GM19372 (cell line): Measurements from ENCODE around the gene MAGI2.

ENCODE experiments used
- ATAC-seq: cut with Tn5 transposase; IDR thresholded peaks from one replicate; pipeline ENCODE4 v1.9.1; 2021; ENCODE audit warnings: mild to moderate bottlenecking, low read depth, moderate library complexity; ENCODE audit not compliant: unreplicated experiment

The MAGI2 gene

GRCh38 chr7:78691584-78691983 is 761.9 kb downstream of the MAGI2 start:
- no peak for ATAC-seq

DNA sequence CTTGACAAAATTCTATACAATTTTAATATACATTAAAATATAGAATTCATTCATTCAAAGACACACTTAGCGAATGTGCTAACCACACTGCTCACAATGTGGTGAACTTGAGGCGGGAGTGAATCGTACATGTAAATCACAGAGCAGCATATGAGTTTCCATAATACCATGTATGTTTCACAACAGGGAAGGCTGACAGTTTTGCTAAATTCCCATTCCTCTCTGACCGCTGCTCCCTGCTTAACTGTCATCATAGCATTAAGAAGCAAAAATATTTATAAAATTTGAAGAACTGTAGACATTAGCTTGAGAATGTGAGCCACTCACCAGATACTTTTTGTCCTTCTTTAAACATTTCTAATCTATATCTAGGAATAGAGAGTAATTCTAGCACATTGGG is 763.3 kb downstream of the MAGI2 start:
- ATAC-seq: no peak

DNA sequence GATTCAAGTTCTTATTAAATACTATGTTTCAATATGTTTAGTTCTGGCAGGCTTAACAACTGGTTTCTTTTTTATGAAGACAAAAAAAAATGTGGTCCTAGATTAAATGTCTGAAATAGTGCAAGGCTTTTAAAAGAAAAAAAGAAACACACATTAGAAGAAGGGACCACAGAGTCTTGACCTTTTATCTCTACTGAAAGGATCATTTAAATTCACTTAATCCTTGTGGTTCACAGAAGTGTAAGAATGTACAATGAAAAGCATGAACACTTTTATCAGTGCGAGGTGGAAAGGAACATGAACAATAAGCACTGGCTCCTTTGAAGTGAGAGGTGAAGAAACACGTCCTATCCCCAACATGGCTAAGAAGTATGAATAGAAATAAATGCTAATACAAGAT is 765.1 kb downstream of the MAGI2 start:
- no peak for ATAC-seq

- no peak for ATAC-seq
Observed at GRCh38 chr7:78686189-78686588, 767.3 kb downstream of the MAGI2 start.

DNA sequence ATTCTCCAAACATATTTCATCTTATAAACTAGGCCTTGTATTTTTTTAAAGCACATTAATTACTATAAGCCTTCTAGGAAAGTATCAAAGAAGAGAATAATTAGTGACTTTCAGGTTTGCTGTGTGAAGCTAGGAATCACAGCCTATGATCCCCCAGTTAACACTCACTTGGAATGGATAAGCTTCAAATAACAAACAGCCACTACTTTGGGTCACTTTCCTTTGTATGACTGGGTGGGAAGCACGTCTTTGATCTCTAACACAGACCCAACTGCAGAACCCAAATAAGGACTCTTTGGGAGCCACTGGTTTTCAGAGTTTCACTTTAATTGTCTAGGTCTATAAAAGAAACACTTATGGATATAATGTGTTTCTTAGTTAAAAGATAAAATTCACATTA is 769.3 kb downstream of the MAGI2 start:
- no peak for ATAC-seq

DNA sequence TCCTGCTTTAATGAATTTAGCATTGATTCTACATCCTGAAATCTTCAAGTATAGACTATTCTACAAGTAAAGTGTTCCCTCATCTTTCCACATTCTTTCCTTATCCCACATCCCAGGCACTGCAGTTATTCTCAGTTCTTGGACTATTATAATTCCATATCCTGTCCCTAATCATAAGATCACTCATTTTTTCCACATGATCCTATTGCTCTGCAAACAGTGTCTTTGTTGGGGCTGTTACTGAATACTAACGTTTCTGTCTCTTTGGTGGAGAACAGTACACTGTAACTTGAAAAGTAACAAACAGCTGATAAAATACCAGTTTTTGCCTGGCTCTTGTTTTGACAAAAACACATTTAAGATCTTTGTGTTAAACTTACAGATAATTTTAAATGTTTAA is 769.9 kb downstream of the MAGI2 start:
- ATAC-seq: no peak

DNA sequence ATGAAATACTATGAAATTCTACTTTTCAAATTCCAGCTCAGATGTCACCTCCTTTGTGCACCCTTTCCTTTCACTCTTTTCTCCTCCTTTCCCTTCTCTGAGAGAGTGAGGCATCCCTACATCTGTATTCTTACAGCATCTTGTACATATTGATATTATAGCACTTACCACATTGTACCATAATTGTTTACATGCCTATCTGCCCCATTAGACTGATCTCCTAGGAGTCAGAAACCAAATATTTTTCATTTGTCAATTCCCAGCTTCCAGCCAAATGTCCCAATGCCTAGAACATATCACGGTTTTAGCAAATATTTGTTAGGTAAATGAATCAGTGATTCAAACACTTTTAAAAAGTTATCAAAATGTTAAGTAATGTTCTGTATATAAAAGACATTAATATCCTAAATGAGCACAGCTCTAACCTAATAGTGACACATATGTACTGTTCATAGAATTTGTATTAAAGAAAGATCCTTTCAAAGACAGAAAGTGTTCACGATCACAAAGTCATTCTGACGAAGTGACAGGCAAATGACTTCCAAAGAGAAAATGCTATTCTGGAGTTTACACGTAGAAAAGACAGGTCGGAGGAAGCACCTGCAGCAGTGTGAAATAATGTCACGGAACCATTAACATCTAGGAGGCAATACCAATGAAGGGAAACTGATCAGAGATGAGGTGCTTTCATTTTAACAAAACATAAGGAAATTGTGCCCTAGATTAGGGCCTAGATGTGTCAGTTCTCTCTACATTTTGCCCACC is 774.2 kb downstream of the MAGI2 start:
- ATAC-seq: no peak

DNA sequence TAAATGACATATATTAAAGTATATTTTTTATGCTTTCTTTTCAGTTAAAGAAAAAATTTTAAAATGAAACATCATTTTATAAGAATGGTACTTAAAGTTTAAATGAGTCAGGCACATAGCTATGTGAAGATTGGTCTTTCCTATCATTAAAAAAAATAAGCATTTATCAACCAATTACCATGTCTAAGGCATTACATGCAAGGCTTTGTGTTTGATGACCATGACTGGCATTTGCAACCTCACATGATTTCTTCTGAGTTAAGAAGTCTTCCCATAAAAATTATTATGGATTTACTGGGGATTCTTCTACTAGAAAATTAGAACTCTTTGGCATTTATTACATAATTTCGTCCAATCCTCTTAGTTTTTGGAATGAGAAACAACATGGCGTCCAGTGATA is 776.1 kb downstream of the MAGI2 start:
- no peak for ATAC-seq

GRCh38 chr7:78675511-78675910 is 778.0 kb downstream of the MAGI2 start:
- ATAC-seq: no peak

DNA sequence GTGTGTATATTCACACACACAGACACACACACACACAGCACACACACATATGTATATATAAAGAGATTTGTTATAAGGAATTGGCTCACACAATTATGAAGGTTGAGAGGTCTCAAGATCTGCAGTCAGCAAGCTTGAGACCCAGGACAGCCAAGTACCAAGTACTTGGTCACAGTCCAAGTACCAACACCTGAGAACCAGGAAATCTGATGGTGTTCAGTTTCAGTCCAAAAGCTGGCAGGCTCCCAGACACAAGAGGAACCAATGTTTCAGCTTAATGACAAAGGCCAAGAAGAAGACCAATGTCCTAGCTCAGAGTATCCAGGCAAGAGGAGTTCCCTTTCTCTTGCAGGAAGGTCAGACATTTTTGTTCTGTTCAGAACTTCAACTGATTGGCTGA is 780.2 kb downstream of the MAGI2 start:
- no peak for ATAC-seq

DNA sequence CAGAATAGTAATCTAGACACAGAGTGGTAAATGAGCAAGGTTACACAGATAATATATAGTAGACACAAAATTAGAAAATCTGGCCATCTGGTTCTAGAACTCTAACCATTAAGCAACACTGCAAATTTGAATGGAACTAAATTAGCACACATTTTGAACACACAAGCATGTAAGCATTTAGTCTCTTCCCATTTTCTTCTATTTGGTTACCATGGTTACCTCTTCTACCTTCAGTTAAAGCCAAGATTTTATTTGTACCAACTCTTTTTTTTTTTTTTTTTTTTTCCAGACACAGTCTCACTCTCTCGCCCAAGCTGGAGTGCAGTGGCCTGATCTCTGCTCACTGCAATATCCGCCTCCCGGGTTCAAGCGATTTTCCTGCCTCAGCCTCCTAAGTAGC is 790.5 kb downstream of the MAGI2 start:
- ATAC-seq: no peak

DNA sequence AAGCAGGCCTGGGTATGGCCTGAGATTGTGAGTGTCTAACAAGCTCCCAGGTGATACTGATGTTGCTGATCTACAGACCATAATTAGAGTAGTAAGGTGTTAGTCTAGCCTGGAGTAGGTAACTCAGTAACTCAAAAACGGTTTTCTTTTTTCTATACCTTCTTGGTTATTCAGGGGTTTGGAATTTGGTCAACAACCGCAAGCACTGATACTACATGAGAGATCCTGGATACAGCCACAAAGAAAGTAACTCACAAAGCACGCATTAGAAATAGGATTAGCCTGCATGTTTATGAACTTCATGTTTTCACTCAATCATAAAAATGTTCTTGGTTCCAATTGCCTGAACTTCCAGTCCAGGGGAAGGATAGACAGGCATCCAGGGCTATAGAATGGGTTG is 803.5 kb downstream of the MAGI2 start:
- no peak for ATAC-seq

- ATAC-seq: no peak
Observed at GRCh38 chr7:78649236-78649635, 804.2 kb downstream of the MAGI2 start.

- no peak for ATAC-seq
Observed at GRCh38 chr7:78642751-78643150, 810.7 kb downstream of the MAGI2 start.

- ATAC-seq: no peak
Observed at GRCh38 chr7:78638364-78638763, 815.1 kb downstream of the MAGI2 start.

- ATAC-seq: no peak
Observed at GRCh38 chr7:78636727-78637126, 816.7 kb downstream of the MAGI2 start.

DNA sequence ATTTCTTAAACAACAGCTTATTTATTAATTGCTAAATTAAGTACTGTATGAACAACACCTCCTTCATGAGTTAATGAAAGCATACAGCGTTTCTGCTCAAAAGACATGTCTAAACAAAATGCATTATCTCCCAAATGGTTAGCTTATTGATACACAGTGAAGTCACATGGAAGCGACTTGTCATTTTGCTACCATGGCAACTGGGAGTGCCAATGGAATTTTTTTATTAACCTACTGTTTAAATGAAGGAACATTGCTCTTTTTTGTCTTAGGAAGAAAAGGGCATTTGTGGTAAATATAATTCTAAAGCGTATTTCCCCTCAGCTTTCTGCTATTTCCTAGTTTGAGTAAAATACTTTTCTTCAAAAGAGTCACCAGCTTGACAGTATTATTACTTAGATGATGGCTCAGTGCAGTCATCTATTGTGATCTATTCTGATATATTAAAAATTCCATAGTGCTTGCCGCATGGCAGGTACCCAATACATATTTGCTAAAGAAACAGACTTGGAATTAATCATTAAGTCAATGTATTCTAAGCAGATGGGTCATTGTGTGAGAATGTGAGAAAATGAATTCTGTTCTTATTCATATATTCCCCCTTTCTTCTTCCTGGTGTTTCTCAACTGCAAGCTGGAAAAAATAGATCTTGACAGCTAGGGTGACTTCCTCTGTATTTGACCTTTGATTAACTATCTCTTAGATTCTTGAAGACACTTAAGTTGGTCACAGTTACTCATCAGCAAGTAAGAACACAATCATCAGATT is 818.3 kb downstream of the MAGI2 start:
- ATAC-seq: no peak

GRCh38 chr7:78634093-78634492 is 819.4 kb downstream of the MAGI2 start:
- no peak for ATAC-seq

GRCh38 chr7:78620920-78621319 is 832.5 kb downstream of the MAGI2 start:
- ATAC-seq: no peak

- ATAC-seq: no peak
Observed at GRCh38 chr7:78616539-78616938, 836.9 kb downstream of the MAGI2 start.

DNA sequence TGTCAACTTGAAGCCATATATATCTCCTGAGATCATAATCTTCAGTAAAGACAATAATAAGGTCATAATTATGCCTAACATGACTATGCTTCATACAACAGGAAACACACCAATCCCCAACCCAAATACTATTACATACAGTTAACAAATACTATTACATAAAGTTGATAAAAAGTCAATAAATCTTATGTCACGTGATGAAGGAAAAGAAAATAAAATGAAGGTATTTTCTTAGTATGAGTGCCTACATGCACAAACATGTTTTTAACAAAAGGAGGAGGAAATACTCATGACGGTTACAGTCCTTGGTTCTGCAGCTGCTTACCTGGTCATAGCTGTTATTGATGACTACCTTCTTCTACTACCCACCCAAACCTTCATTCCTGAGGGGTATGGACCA is 844.2 kb downstream of the MAGI2 start:
- ATAC-seq: no peak

GRCh38 chr7:78607099-78607498 is 846.4 kb downstream of the MAGI2 start:
- ATAC-seq: no peak
